ENCODE results near the gene ARHGAP1.
"Not testable (repeated sequence)": the region's sequence is repeated elsewhere in the genome, so short reads cannot be mapped to it uniquely, and the experiment has no call there.

ARHGAP1 gene

DNA sequence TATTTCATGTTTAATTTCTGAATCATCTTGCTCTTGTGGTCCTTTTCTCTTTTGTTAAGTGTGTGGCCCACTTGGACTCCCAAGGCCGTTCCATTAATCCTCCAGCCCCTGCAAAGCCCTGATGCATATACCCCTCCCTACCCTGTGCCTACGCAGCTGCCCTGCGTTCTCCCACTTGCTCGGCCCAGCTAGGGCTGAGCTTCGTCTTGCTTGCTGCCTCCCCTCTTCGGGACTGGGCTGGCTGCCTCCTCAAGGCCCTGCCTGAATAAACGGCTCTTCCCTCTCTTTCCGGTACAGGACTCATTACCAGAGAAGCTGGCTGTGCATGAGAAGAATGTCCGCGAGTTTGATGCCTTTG, 28.5 kb downstream of the ARHGAP1 start:
- no peak for DNase-seq

DNA sequence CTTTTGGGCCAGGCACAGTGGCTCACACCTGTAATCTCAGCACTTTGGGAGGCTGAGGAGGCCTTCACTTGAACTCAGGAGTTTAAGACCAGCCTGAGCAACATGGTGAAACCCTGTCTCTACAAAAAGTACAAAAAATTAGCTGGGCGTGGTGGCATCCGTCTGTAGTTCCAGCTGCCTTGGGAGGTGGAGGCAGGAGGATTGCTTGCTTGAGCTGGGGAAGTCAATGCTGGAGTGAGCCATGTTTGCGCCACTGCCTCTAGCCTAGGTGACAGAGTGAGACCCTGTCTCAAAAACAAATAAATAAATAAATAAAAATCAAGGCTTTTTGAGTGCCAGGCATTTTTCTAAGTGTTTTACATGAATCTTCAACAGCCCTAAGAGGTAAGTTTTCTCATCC, 29.9 kb downstream of the ARHGAP1 start:
- DNase-seq = not testable (repeated sequence)

DNA sequence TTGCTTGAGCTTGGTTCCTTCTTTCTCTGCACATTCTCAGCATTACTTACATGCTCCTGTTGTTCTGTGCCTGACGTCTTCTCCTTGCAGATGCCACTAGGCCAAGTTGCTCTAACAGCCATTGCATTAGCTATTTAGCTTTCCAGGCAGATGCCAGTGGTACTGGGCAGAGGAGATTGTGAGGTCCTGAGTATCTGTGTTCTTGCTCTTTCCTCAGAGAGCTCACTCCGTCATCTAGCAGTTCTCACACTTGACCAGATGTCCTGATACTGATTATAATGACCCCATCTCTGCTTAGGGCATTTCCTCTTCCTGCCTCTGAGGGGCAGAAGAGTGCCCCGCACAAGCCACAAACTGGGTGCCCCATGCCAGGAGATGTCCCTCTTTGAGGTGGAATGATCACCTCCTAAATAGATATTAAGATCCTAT, 30.7 kb downstream of the ARHGAP1 start:
- no peak for DNase-seq

DNA sequence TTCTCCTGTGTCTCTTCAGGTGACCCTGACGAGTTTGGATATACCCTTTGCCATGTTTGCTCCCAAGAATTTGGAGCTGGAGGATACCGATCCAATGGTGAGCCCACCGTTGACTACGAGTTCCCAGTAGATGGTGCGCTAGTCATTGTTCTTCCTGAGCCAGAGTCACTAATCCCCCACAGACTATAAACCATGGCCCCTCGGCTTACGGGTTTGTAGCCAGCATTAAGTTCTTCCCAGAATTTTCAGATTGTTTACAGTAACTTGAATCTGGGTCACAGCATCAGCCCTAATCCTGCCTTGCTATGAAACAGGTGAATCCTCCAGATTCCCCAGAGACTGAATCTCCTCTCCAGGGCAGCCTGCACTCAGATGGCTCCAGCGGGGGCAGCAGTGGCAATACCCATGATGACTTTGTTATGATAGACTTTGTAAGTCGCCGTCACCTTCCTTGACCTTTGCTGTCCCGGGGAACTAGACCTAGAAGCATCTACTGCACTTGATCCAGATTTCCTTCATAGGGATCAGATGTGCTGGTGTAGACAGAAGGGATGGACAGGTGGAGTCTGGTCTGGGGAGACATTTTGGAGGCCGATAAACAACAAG, 31.8 kb downstream of the ARHGAP1 start:
- no peak for DNase-seq

DNA sequence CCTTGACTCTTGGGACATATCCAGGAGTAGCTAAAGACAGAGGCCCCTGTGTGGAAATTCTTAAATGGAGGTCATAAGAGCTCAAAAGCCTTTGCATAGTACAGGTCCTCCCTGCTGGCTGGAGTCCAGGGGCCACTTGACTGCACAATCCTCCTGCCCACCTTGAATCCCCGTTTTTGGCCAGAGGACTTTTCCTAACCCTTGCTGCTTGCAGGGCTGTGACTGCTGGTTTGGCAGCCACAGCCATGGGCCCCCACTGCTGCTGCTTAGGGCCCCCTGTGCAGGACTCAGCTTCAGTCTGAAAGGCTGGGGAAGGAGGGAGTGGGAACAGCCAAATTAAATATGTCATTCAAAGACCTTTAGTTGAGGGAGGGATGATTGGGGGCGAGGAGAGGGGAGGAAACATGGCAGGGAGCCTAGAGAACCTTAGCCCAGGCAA, 33.4 kb downstream of the ARHGAP1 start:
- no peak for DNase-seq

DNA sequence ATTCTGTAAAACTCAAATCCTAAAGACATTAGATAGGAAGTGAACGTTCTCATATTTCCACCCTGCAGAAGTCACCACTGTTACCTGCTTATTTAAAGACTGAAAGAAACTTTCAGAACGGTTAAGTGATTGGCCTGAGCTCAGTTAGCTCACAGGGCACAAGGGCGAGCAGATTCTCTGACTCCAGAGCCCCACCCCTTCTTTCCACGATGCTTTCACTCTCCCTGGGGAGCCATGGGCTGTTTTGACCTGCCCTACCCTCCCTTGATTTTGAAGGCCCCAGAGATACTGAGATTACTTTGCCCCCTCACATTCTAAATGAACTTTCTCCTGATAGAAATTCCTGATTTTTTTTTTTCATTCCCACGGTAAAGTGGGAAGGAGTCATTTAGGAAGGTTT, 33.9 kb downstream of the ARHGAP1 start:
- DNase-seq = no peak

DNA sequence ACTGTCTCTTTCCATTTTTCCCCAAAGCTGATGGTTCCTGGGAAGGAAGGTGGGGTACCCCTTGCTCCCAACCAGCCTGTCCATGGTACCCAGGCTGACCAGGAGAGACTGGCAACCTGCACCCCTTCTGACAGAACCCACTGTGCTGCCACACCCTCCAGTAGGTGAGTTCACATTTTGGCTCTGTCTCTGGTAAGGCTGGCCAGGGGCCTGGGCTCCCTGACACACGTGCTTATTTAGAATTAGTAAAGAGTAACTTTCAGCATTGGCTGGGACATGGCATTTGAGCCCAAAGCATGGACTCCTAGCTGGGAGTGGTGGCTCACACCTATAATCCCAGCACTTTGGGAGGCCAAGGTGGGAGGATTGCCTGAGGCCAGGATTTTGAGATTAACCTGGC, 35.1 kb downstream of the ARHGAP1 start:
- DNase-seq = no peak

DNA sequence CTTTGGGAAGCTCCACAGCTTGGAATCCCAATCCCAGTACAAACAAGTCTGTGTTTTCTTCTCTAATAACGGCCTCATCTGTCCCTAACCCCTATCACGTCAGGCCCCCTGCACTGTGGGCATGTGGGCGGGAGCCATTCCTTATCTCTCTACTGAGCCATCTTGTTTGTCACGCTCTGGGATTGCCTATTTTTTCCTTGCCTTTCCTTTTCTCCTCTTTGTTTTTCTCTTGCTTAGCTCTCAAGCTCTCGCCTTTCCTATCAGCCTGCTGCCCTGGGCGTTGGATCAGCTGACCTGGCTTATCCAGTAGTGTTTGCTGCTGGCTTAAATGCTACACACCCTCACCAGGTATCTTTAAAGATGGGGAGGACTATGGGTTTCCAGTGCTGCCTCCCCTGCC, 35.8 kb downstream of the ARHGAP1 start:
- DNase-seq = no peak

DNA sequence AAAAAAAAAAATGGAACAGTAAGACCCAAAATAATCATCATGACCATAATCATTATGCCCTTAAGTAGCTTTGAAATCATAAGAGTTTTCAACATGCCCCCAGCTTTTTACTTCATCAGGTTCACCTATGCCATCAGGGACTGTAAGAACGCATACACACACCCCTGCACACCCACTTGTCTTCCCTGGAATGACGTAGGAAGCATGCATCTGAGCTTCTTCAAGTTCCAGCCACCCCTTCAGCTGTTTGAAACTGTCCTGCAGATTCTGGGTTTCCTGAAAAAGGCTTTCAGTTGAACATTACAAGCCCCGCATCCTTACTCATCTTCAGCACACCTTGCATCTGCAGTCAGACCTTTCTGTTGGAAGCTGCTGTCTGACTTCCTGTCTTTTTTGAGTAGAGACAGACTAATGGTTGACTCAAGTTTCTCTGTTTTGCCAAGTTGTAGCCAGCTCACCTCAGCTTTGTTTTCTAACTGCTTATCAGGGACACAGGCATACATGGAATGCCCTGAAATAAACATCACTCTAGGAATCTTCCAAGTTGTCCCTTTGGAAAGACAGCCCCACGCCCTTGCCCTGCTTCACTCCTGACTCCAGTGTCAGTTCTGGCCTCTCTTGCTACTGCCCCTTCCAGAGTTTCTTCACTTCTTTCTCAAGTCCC, 37.0 kb downstream of the ARHGAP1 start:
- no peak for DNase-seq

DNA sequence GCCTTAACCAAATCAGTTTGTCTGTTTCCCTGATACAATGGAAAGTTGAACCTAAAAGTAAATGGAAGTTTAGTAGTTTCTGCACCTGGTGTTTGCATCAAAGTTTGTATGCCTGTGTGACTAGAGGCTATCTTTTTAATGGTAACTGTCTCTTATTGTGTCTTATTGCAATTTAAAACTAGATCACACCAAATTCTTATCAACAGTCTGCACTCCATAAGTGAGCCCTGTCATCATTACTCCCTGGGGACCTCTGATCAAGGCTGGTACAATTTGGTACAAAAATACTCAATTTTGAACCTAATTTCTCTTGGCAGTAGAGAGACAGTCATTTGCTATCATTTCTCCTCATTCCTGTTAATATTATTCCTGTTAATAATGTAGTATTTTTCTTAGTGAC, 38.1 kb downstream of the ARHGAP1 start:
- DNase-seq = no peak

DNA sequence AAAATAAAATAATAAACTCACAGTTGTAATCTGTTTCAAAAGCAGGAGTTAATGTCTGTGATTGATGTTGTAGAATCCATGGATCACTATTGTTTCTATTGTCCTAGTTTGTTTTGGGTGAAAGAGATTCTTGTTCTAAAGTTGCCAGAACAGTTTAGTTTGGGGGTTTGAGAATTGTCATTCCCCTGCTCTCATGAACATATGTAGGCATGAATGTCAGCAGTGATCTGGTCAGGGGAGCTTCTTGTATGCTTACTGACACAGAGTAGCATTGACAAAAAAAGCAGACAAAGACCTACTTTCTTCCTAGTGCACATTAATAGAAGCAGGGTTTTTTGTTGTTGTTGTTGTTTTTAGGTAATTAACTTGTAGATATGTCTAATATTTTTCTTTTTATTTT, 38.6 kb downstream of the ARHGAP1 start:
- no peak for DNase-seq

DNA sequence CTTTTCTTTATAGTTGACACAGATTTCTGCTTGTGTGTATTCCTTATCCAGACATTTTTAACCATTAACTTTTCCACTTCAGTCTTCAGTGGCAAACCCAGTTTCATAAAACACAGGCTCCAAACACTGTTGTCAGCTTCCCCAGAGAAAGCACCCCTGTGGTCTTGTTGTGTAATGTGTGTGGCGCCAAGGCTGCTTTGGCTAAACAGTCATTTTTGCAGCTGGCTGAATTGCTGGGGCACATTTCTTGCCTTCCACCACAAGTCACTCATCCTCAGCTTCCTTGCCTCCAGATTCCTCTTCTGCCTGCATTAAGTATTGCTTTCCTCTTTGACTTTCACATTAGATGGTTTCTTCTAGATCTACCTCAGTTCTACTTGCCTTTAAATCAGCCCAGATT, 40.5 kb downstream of the ARHGAP1 start:
- DNase-seq = no peak

DNA sequence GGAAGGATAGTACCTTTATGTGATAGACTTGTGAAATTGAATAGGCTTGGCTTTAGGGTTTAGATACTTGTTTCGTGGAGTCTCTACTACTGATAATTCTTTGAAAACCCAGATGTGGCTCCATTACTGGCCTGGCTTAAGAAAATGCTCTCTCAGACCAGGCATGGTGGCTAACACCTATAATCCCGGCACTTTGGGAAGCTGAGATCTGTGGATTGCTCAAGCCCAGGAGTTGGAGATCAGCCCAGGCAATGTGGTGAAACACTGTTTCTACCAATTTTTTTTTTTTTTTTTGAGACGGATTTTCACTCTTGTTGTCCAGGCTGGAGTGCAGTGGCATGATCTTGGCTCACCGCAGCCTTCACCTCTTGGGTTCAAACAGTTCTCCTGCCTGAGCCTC, 42.2 kb downstream of the ARHGAP1 start:
- no peak for DNase-seq

DNA sequence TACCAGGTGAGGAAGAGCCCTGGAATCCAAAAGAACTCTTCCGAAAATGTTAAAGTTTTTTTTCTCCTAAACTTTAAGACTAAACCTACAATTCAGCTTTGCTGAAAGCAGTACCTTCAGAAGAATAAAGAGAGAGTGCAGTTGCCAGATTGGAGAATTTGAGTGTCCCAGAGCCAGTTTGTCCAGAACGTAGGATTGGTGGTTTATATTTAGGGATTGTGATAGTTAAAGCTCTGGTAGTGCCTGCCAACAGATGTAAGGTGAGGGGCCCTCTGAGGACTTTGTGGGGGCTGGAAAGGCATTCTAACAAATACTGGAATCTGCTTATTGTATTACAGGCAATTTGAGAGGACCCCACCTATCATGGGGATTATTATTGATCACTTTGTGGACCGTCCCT, 43.2 kb downstream of the ARHGAP1 start:
- no peak for DNase-seq

DNA sequence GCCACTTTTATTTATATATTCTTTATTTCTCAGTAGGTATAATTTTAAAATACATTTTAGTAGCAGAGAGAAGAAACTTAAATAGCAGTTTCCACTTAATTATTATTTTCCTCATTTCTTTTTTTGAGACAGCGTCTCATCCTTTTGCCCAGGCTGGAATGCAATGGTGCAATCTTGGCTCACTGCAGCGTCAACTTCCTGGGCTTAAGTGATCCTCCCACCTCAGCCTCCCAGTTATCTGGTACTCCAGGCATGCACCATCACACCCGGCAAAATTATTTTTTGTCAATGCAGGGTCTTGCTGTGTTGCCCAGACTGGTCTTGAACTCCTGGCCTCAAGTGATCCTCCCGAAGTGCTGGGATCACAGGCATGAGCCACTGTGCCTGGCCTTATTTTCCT, 44.8 kb downstream of the ARHGAP1 start:
- DNase-seq = no peak

DNA sequence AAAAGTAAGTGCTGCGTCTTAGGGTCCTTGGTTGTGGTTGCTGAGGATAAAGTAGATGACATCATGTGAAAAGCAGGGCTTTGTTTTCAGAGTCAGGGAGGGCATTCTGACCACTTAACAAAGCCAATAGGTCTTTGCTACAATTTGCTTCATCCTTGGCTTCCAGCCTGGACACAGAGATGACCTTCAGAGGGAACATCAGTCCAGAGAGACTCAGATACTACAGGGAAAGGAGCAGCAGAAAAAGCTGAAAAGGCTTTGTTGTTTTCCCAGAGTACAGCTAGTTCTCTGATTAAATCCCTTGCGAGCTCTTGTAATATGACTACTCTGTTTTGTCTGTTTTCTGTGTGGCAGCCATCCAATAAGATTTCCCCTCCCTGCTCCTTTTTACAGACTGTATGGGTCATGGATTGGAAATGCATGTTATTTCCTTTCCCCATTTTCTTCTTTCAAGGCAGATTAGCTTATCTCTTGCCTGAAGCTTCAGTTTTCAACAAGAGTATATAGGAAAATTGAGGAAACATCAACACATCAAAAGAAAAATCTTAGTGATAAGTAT, 51.2 kb downstream of the ARHGAP1 start:
- DNase-seq = peak; percentile 67

DNA sequence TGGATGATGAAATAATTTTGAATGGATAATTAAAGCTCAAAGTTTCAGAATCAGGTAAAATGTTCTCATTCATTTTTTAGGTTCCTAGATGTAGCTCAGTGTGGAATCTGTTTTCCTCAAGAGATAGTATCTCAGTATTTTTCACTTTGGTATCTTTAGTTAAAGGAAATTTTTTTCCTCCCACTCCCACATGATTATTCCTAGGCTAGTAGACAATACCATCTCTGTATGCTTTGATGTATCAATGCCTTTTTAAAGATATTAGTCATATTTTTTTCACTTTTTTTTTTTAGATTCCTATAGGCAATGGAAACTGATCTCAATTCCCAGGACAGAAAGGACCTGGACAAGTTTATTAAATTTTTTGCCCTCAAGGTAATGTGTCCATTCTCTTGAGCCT, 56.4 kb downstream of the ARHGAP1 start:
- DNase-seq = no peak

DNA sequence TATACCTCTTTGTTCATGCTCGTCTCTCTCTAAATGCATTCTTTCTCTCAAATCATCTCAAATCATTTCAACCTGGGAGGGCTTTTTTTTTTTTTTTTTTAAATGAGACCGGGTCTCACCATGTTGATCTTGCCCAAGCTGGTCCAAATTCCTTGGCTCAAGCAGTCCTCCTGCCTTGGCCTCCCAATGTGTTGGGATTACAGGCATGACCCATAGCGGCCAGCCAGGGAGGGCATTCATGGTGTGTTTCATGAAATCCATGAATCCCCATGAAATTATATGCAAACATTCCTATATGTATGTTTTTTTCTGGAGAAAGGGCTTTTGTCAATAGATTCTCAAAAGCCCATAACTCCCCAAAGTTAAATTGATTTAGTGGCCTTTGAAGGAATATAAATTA, 56.9 kb downstream of the ARHGAP1 start:
- DNase-seq = no peak

DNA sequence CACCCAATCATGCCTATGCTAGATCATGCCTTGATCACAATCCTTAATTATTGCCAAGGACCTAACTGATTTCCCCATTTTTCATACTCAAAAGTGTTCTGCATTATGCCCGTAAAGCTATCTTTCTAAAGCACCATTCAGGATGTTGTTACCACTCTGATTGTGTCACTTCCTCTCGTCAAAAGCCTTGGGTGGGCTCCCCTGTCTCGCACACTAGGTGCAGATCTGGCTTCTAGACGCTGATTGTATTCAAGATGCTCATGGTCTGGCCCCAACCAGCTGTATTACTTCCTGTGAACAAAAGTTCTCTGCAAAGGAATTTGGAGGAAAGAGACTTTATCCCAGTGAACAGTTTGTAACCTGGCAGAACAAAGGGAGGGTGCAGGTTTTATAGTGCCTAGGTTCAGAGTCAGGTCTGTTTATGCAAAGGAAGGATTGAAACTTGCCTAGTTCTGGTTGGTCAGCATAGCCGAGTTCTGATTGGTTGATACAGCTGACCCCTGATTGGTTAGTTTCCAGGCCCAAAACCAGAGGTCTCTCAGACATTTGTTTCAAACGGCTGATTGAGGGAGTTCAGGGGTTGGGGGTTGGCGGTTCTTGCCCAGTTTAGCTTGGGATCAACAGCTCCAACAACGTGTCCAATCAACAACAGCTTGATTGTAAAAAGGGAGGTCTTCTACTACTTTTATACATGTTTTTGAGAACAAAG, 57.6 kb downstream of the ARHGAP1 start:
- DNase-seq = no peak

DNA sequence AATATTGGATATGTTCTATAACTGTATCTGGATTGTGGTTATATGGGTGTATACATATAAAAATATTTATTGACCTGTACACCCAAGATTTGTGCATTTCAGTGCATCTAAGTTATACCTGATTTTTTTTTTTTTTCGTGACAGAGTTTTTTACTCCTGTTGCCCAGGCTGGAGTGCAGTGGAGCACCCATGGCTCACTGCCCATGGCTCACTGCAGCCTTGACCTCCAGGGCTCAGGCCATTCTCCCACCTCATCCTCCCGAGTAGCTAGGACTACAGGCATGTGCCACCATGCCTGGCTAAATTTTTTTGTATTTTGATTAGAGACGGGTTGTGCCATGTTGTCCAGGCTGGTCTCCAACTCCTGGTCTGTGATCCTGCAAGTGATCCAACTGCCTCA, 58.8 kb downstream of the ARHGAP1 start:
- no peak for DNase-seq

DNA sequence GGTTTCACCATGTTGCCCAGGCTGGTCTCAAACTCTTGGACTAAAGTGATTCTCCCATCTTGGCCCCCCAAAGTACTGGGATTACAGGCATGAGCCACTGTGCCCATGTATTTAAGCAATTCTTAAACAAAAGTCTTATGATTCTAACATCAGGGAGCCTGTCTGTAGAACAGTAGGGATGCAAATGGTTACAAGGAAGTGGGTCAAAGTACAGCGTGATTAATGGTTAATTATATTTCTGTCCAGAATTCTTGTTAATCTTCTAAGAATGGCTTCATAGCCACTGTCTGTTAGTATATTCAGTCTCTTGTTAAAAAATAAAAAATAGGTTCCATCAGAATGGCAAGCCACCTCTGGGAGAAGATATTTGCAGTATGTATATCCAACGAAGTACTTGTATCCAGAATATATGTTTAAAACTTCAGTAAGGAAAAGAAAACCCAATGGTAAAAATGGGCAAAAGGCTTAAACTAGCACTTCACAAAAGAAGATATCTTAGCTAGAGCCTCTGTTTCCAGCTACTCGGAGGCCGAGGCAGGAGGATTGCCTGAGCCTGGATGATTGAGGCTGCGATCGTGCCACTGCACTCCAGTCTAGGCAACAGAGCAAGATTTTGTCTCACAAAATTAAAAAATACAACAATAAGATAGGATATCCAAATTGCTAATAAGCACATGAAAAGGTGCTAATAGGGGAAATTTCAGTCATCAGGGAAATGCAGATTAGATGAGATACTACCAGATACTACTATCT, 60.2 kb downstream of the ARHGAP1 start:
- DNase-seq = no peak

DNA sequence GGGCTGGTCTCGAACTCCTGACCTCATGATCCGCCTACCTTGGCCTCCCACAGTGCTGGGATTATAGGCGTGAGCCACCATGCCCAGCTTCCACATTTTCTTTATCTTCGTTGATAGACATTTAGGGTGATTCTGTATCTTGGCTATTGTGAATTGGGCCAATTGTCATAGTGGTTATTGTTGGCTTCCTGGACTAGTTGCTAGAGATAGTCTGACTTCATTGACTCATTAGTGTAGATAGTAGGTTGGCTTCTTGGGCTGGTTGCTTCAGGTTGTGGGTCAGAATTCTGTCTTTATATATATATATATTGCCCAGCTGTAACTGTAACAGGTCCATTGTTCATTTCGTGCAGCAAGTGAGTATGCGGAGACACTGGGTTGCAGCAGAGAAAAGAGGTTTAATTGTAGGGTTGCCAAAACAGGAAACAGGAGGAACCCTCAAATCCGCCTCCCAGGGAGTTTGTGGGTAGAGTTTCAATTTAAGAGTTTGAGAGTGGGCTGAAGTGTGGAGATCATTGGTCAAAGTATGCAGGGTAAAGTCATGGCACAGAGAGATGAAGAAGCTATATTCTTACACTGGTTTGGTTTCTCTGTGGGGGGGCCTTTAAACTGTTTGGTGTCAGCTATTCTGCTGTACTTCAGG, 61.1 kb downstream of the ARHGAP1 start:
- DNase-seq = no peak

DNA sequence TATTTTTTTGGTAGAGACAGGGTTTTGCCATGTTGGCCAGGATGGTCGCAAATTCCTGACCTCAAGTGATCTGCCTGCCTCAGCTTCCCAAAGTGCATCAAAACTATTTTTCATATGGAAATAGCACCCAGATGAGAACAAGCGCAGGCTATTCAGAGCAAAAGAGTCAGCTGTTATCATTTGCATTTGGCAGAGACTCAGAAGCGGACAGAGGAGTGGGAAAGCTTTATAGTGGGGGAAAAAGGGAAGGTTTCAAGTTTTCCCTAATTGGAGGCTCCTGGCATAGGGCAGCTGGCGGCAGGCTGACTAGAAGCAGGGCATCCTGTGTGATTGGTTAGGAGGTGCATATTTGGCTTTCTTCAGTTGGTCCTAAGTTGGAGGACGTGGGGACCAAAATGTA, 62.9 kb downstream of the ARHGAP1 start:
- DNase-seq = no peak
